GM19035 (cell line): ENCODE data around the gene ARID5B.

Experiments
- ATAC-seq: cut with Tn5 transposase; IDR thresholded peaks from one replicate; pipeline ENCODE4 v1.9.1; 2021; ENCODE audit not compliant: unreplicated experiment

The ARID5B gene

GRCh38 chr10:61937631-61938351 lies 36.3 kb downstream of the ARID5B start:
- no peak for ATAC-seq

GRCh38 chr10:61939902-61940301 lies 38.4 kb downstream of the ARID5B start:
- ATAC-seq = no peak

GRCh38 chr10:61941202-61941681 lies 39.7 kb downstream of the ARID5B start:
- ATAC-seq = no peak

GRCh38 chr10:61942604-61943461 lies 41.3 kb downstream of the ARID5B start:
- ATAC-seq = no peak

- peak; percentile 48 for ATAC-seq
Observed at GRCh38 chr10:61943674-61944378, 42.3 kb downstream of the ARID5B start.

- no peak for ATAC-seq
Observed at GRCh38 chr10:61944410-61945147, 43.1 kb downstream of the ARID5B start.

- ATAC-seq = no peak
Observed at GRCh38 chr10:61949687-61950086, 48.2 kb downstream of the ARID5B start.

- ATAC-seq = no peak
Observed at GRCh38 chr10:61950449-61951143, 49.1 kb downstream of the ARID5B start.

GRCh38 chr10:61951144-61951483 lies 49.6 kb downstream of the ARID5B start:
- no peak for ATAC-seq

- no peak for ATAC-seq
Observed at GRCh38 chr10:61952028-61952674, 50.7 kb downstream of the ARID5B start.

- ATAC-seq = no peak
Observed at GRCh38 chr10:61953183-61953582, 51.7 kb downstream of the ARID5B start.

GRCh38 chr10:61957806-61958205 lies 56.3 kb downstream of the ARID5B start:
- ATAC-seq = no peak

- no peak for ATAC-seq
Observed at GRCh38 chr10:61958311-61958710, 56.8 kb downstream of the ARID5B start.

GRCh38 chr10:61958805-61959204 lies 57.3 kb downstream of the ARID5B start:
- ATAC-seq = no peak

GRCh38 chr10:61959814-61960213 lies 58.3 kb downstream of the ARID5B start:
- no peak for ATAC-seq

GRCh38 chr10:61960396-61961120 lies 59.1 kb downstream of the ARID5B start:
- ATAC-seq = no peak

- ATAC-seq = peak; percentile 62
Observed at GRCh38 chr10:61961278-61961677, 59.8 kb downstream of the ARID5B start.

GRCh38 chr10:61962971-61963370 lies 61.5 kb downstream of the ARID5B start:
- ATAC-seq = no peak

GRCh38 chr10:61963669-61964058 lies 62.2 kb downstream of the ARID5B start:
- ATAC-seq = no peak
